Activated CD8-positive, alpha-beta memory T cell treated with anti-CD3 and anti-CD28 coated beads, Interleukin-2, amount 50 U/mL, for 24 hours (primary cell): ENCODE measurements around the gene CFLAR.
"Not testable (repeated sequence)": the region's sequence is repeated elsewhere in the genome, so short reads cannot be mapped to it uniquely, and the experiment has no call there.

Experiments
- DNase-seq: peaks from one replicate; pipeline ENCODE4 v3.0.0-alpha.2; 2020; ENCODE audit errors: extremely low read depth

Gene CFLAR

GRCh38 chr2:201149064-201149820 lies 33.3 kb downstream of the CFLAR start:
- DNase-seq, result no peak

DNA sequence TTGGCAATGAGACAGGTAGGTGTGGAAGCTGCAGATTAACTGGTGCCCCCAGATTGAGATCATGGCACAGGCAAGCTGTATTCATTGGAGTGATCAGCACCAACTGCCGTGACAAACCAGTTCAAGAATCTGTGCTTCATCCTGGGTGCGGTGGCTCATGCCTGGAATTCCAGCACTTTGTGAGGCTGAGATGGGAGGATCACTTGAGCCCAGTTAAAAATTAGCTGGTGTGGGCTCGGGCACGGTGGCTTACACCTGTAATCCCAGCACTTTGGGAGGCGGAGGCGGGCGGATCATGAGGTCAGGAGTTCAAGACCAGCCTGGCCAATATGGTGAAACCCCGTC lies 33.8 kb downstream of the CFLAR start:
- DNase-seq, result not testable (repeated sequence)

DNA sequence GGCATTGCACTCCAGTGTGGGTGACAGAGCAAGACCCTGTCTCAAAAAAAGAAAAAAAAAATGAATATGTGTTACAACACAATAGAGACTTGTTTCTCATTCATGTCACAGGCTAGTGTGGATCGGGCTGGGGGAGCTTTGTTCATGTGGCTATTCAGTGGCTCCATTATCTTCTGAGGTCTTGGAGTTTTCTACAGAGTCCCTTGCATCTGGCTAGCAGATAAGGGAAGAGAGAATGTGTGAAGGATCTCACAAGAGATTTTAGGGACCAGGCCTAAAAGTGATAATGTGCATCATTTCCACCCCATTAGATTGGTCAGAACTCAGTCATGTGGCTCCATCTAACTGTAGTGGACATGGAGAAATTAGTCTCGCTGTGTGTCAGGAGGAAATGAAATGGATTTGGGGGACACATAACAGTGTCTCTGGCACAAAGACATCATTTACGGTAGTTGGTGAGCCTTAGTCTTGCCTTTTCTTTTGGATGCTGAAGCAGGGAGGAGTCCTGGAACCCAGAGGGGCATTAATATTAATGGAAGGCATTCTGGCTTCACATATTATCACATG lies 34.6 kb downstream of the CFLAR start:
- DNase-seq, result no peak

DNA sequence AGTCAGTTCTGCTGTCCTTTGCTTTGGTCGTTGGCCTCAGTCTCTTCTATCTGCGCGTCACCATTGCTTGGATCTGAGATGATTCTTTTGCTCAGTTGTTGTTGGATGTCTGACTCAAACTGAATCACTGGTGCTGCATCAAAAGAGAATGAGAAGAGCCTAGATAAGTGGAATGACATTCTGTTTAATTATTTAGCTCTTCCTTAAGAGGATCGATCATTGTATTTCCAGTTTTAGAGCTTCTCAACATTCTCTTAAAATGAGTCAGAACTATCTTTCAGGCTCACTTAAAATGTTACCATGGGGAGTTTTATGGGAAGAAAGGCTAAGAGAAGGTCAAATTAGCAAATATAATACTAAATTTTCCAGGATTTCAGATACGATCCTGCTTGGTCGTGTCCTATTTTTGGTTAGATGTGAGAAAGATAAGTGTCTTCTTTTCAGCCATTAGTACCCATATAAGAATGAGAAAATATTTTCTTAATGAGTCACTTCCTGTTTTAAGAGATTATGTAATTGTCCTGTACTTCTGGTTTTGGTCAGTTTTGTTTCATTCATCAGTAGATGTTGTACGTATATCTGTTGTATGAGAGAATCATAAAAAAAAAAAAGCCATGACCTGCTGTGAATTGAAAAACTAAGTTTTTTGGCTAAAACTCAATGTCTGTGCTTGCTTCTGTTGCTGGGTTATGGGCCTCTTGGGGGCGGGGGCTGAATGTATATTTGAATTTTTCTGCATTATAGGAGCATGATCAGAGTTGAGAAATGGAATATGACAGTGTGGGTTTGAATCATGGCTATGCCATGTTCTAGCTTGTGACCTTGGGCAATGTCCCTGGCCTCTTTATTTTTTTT lies 35.4 kb downstream of the CFLAR start:
- no peak for DNase-seq

DNA sequence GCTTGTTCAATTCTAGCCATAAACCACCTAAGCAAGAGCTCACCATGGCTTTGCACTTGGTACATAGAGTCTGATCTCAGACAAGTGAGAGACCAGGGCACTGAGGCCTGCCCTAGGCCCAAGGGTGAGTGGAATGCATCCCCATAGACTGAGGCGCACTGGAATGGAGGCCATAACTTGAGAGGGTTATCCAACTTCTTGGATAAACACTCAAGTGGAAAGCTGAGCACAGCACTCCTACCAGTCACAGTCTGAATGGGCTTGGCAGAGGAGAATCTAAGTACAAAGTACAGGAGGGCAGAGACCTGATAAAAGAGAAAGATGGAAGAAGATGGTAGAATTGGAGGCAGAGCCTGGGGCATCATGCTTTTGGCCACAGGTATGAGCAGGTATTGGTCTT lies 36.6 kb downstream of the CFLAR start:
- DNase-seq, result no peak

DNA sequence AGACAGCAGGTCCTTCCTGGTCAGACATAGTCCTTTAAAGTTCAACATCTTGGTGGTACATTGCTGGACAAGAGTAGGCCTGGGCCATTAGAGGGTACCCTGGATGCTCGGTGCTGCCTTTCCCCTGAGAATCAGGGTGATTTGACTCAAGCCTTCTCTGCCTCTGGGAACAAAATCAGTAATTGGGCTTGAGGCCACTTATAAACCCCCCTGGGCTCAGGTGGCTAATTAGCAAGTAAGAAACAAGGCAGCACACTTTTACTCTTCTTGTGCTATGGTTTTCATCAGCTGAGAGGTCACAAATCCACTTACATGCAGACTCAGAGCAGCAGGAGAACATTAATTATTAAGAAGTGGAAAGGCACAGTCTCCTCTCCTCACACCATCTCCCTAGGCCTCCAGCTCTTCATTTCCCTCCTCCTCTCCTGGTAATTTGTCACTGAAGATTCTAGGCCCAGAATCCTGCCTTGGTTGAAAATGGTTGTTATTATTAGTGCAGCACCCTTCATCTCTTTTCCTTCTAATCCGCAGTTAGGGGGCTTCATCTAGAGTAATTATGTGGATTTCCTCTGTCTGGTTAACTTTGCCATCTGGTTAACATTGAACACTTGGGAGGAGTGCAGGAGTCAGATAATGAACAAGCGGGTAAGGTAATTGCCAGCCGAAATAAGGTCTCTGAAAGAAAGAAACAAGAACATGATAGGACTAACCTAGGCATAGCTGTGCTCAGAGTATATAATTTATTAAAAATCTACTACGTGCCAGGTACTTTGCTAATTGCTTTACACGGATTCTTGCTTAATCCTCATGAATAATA lies 37.2 kb downstream of the CFLAR start:
- no peak for DNase-seq

GRCh38 chr2:201154615-201155399 lies 38.8 kb downstream of the CFLAR start:
- no peak for DNase-seq

DNA sequence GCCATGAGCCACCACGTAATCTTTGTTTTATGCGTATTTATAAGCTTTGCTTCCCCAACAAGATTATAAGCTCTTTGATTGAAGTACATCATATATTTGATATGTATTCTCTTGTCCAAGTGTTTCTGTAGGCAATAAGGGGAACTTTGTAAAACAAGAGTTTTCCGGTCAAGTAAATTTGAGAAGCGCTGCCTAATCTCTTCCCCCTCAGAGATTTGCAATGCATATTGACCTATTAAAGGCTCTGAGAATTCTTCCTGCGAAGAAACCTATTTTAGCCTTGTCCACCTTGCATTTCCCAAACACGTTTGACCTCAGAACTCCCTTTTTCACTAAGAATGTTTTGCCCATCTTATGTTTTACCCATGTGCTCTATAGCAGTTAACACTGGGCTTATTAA lies 40.1 kb downstream of the CFLAR start:
- no peak for DNase-seq

- no peak for DNase-seq
Observed at GRCh38 chr2:201156640-201157039, 40.7 kb downstream of the CFLAR start.

DNA sequence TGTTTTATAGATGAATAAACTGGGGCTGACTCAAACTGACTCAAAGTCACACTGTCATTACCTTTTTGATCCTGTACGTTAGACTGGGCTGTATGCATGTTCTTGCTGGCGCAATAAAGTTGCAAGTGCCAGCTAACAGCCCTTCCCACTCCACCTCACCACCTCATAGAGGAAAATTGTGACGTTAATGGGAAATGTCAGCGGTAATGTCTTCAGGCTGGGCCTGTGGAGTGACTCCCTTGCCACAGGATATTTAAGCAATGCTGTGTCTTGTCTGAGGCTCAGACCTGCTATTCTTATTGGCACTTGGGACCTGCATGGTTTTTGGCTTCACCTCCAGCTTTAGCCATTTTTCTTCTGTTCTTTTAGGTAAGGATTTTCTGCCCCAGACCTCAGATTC lies 41.7 kb downstream of the CFLAR start:
- no peak for DNase-seq

GRCh38 chr2:201158111-201158929 lies 42.4 kb downstream of the CFLAR start:
- no peak for DNase-seq

GRCh38 chr2:201164166-201164565 lies 48.2 kb downstream of the CFLAR start:
- DNase-seq, result no peak

DNA sequence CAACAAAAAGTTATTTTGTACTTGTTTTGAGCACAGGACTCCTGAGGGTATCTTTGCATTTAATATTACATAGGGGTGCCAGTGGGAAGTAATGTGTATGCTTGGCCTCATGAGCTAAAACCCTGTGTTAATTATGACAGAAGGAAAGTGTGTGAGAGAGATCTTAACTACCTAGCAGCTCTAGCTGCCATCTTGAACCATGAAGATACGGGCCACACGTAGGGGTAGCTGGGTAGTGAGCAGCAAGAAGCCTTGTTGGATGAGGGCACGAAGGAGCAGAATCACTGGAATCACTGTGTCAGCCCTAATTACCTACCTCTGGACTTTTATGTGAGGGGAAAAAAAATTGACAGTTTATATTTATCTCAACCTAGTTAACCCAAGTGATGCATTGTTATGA lies 51.6 kb downstream of the CFLAR start:
- DNase-seq, result no peak

DNA sequence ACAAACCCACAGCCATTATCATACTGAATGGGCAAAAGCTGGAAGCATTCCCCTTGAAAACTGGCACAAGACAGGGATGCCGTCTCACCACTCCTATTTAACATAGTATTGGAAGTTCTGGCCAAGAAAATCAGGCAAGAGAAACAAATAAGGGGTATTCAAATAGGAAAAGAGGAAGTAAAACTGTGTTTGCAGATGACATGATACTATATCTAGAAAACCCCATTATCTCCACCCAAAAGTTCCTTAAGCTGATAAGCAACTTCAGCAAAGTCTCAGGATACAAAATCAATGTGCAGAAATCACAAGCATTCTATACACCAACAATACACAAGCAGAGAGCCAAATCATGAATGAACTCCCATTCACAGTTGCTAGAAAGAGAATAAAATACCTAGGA lies 52.5 kb downstream of the CFLAR start:
- DNase-seq, result not testable (repeated sequence)

GRCh38 chr2:201171259-201171814 lies 55.4 kb downstream of the CFLAR start:
- no peak for DNase-seq

DNA sequence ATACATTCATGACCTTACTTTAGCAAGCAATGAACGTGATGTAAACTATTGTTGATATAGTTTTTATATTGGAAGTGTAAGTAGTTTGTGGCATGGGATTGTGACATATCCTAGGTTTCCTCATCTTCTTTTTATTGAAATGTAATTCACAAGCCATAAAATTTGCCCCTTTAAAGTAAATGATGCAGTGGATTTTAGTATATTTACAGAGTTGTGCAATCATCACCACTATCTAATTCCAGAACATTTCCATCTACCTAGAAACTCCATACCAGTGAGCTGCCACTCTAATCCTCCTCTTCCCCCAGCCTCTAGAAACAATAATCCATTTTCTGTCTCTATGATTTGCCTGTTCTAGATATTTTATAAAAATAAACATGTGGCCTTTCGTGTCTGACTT lies 56.3 kb downstream of the CFLAR start:
- DNase-seq, result no peak

GRCh38 chr2:201174687-201175086 lies 58.7 kb downstream of the CFLAR start:
- DNase-seq, result no peak

DNA sequence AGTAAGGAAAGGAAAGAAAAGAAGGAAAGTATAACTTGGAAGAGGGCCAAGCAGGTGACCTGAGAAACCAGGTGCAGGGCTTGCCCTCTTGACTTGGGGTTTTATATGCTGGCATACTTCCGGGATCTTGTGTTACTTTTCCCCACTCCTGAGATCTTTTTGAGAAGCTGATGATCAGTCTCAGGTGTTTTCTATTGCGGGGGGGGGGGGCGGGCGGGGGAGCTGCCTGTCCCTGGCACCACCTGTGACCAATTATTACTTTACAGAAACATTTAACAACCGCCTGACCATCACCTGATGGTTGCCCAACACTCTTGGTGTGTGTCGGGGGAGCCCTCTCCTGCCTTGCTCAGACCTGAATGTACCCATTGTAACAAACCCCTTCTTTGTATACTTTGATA lies 60.1 kb downstream of the CFLAR start:
- no peak for DNase-seq

GRCh38 chr2:201180010-201180409 lies 64.0 kb downstream of the CFLAR start:
- no peak for DNase-seq
